Measurements from ENCODE around the gene LBHD2.
"Not testable (repeated sequence)": the region's sequence is repeated elsewhere in the genome, so short reads cannot be mapped to it uniquely, and the experiment has no call there.

Gene LBHD2

GRCh38 chr14:103084021-103084919 lies at the start of gene LBHD2:
Gene LBHD2, plus strand, starts transcription at chr14:103084210. Its CDS starts 1,803 bp downstream, at chr14:103086013.
- peak; percentile 6 for DNase-seq

- no peak for DNase-seq
Observed at GRCh38 chr14:103041464-103041863, 42.5 kb upstream of the LBHD2 start.

DNA sequence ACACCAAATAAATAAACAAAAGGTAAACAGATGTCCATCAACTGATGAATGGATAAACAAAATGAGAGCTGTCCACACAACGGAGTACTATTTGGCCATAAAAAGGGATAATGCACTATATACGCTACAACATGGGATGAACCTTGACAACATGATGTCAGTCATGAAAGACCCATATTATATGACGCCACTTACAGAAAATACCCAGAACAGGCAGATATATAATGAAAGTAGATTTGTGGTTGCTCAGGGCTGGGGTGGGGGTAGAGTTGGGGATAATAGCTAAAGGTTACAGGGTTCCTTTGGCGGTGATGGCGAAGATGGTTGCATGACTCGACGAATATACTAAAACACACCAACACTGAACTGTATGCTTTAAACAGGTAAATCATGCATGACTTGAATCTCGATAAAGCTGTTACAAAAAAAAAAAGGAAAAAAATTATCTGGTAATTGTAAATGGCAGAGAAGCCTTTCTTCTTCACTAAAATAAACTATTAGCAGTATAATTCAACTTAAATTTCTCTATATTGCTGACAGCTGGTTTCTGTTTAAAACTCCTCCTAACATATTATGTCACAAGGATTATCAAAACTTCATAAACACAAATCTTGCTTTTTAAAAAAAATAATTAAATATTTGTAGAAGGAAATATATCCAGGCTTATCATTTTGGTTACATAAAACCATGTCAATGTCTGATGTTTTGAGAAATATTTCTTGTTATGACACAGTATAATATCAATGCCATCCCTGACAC lies 40.6 kb upstream of the LBHD2 start:
- no peak for DNase-seq

GRCh38 chr14:103045371-103045869 lies 38.6 kb upstream of the LBHD2 start:
- DNase-seq = no peak

- not testable (repeated sequence) for DNase-seq
Observed at GRCh38 chr14:103047453-103047852, 36.6 kb upstream of the LBHD2 start.

GRCh38 chr14:103050935-103051334 lies 33.1 kb upstream of the LBHD2 start:
- DNase-seq = no peak

DNA sequence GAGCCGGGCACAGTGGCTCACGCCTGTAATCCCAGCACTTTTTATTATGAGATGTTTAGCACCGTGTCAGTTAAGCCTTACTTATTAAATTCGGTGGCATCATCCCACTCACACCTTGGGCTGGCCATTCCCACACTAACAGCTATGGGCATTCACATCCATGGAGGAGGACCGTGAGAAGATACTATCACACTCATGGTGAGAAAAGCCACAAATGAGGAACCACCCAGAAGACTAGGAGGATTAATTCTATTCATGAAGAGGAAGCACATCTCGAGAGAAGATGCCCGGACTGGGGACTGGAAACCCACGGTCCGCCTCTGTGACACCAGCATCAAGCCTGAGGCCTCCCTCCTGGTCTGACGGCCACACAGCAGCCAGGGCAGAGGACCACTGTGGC lies 31.6 kb upstream of the LBHD2 start:
- no peak for DNase-seq

- no peak for DNase-seq
Observed at GRCh38 chr14:103055695-103056094, 28.3 kb upstream of the LBHD2 start.

GRCh38 chr14:103056322-103057027 lies 27.5 kb upstream of the LBHD2 start:
- DNase-seq = peak; percentile 16

- no peak for DNase-seq
Observed at GRCh38 chr14:103057028-103057371, 27.0 kb upstream of the LBHD2 start.

DNA sequence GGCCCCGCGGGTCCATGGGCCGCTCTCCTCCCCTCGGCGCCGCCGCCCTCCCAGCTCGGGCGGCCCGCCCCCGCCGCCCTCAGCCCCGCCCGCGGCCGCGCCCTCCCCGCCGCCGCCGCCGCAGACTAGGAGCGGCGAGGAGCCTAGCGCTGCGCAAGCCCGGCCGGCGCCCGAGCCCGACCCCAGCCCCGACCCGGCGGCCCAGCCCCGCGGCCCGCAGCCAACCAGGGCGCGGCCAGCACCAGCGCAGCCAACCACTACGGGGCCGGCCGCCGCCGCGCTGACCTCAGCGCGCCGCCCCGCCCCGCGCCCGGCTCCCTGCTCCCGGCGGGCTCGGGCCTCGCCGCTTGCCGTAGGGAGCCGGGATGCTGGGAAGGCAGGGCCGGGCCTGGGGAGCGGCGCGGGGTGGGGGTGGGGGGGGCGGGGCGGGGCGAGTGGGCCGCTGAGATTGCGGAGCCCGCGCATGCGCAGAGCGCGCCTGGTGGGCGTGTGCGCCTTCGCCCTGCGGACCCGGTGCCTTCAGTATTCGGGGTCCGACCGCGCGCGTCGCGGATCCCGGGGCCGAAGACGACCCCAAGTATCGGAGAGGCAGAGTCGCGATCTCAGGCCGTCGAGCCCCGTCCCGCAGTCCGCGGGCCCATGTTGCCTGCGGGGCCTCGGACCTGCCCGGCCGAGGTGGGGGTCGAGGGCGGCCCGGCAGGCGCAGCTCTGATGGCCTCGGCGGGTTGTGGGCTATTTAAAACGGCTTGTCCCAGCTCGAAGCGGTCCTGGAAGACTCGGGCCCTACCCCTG lies 26.4 kb upstream of the LBHD2 start, which contains the start of gene CDC42BPB:
TSS of gene CDC42BPB (minus strand) at position 178 of the 792 bp plus-strand sequence. CDS start 376 bp downstream, outside the sequence.
- DNase-seq = peak; percentile 88

GRCh38 chr14:103058164-103059055 lies 25.6 kb upstream of the LBHD2 start:
- DNase-seq = no peak

DNA sequence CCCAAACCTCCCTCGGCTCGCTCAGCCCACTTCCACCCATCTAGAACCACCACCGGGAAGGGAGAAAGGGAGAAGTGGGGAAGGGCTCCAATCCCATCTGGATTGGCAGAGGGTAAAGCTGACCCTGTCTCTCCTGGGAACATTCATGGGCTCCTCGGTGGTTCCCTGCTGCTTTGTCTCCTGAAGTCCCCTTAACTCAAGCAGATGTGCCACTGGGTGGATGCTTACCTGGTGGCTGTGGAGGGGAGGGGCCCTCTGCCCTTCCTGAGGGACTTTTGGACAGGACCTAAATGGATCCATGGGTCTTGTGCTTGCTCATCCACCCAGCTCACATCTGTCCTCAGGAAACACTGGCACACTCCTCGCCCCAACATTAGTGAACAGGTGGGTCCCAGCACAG lies 24.5 kb upstream of the LBHD2 start:
- DNase-seq = no peak

- no peak for DNase-seq
Observed at GRCh38 chr14:103061482-103061976, 22.5 kb upstream of the LBHD2 start.

- DNase-seq = no peak
Observed at GRCh38 chr14:103064436-103064835, 19.6 kb upstream of the LBHD2 start.

GRCh38 chr14:103064978-103065377 lies 19.0 kb upstream of the LBHD2 start:
- no peak for DNase-seq

- DNase-seq = no peak
Observed at GRCh38 chr14:103065861-103066260, 18.1 kb upstream of the LBHD2 start.

DNA sequence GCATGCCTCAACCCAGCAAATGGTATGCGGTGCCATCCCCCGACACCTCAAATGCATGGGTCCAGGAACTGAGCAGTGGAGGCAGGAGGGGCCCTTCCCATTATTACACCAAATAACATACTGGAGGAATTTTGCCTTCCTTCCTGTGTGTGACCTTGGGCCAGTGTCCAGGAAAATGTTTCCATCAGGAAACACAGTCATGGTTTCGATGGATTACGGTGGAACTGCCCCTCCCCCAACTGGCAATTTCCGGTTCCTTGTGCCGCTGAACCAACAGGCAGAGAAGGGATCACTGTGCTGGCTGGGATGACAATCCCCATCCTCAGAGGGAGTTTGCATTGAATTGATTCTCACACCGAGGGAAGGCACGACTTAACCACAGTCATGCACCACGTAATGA lies 17.6 kb upstream of the LBHD2 start:
- DNase-seq = no peak

GRCh38 chr14:103067231-103067954 lies 16.6 kb upstream of the LBHD2 start:
- no peak for DNase-seq
